Kidney glomerular epithelial cell (primary cell): ENCODE results near the gene CRPPA.
"Not testable (repeated sequence)": the region's sequence is repeated elsewhere in the genome, so short reads cannot be mapped to it uniquely, and the experiment has no call there.

ENCODE experiments used
- DNase-seq: peaks from one replicate; lab custom pipeline; 2025; lab: John Stamatoyannopoulos, UW

Gene CRPPA

DNA sequence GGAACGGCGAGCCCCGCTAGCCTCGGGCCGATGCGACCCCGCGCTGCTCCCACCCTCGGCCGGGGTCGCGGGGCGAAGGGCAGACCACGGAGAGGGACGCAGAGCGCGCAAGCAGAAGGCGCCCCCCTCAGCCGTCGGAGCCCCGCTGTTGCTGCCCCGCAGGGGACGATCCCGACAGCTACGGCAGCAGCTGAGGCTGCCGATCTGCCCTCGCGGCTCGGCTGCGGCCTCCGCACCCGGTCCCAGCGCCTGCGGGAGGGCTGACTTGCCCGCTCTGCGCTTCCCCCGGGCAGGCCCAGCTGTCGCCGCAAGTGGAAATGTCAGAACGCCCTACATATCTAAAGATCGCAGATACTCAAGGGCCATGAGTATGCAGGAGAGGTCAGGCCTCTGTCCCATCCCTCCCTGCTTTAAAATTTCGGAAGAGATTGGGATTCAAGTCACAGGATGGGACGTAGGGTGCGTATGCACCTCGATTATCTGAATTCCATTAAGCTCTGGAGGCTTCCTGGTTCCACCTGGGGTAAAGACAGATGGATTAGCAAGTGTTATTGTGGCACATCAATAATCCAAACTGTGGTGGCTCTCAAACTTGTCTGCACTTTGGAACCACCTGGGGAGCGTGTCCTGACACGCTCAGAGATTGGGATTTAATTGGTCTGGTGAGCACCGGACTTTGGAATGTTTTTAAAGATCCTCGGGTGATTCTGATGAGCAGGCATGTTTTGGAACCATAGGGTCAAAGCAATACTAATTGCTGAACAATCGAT, at the start of gene CRPPA:
CRPPA (minus strand) TSS at position 206 of the 770 bp plus-strand sequence. CDS start 216 bp downstream, outside the sequence.
- DNase-seq, result peak; percentile 28

GRCh38 chr7:16465469-16466361, 44.4 kb upstream of the CRPPA start, which contains the start of gene SOSTDC1:
Gene SOSTDC1, minus strand, starts transcription at chr7:16465738. Its CDS starts 70 bp downstream, at chr7:16465668.
- peak; percentile 61 for DNase-seq

DNA sequence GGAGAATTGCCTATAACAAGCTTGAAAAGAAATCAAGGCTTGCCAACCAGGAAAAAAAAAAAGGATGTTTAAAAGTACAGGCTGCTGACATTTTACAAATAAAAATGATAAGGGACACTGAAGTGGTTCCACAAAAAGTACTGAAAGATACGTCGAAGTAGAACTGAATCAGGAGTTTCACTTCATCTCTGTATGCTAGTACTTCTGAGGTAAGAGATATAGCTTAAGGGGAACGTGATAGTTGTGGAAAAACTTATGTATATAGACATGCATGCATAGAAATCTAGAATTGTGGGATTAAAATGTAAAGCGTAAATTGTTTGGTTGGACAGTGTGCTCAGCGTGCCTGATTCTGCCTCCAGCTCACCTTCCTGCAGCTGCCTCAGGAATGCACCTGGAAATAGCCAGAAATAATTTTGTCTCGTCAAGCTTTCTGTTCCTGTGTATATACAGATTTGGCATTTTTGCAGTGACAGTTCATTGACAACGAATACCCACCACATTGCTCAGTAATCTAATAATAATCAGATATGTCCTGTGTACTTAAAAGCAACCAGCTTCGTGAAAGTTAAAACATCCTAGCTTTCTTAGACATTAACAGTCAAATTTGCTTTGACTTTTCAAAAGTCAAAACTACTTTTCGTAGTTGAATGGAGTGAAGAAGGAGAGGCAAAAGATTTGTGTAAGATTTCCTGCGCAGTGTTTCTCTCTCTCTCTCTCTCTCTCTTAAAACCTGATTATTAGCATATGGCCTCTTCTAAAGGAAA, 42.8 kb upstream of the CRPPA start:
- no peak for DNase-seq

DNA sequence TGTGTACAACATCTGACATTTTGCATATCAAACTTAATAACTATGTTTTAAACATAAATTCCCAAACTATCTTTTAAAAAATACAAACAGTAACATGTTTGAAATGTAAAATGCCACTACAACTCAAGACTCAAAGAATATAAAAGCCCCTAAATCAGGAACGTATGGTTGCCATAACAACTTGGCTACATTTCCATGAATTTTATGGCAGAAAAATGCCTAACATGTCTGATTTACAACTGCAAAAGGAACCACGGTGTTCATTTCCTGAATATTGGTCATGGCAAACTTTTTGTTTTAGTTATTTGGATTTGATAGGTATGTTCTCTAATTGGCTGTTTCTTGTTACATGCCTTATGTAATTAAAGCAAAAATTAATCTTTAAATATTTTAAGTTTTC, 42.2 kb upstream of the CRPPA start:
- DNase-seq, result no peak

DNA sequence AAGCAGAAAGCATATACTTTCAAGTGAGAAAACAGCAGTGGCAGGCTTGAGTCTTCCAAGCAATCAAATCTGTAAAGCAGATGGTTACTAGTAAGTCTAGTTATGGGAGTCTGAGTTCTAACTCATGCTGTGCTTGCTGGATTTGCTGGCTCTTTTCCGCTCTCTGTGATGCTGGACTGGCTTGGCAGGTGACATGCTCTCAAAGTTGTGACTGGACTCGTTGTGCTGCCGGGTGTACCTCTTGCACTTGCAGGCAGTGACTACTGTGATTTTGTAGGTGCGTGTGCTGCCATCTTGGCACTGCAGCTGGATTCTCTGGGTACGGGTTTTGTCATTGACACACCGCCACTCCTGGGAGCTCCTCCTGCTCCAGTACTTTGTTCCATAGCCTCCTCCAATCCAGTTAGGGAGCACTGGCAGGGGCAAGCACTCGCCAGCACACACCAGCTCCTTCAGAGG, 41.1 kb upstream of the CRPPA start:
- DNase-seq, result no peak

DNA sequence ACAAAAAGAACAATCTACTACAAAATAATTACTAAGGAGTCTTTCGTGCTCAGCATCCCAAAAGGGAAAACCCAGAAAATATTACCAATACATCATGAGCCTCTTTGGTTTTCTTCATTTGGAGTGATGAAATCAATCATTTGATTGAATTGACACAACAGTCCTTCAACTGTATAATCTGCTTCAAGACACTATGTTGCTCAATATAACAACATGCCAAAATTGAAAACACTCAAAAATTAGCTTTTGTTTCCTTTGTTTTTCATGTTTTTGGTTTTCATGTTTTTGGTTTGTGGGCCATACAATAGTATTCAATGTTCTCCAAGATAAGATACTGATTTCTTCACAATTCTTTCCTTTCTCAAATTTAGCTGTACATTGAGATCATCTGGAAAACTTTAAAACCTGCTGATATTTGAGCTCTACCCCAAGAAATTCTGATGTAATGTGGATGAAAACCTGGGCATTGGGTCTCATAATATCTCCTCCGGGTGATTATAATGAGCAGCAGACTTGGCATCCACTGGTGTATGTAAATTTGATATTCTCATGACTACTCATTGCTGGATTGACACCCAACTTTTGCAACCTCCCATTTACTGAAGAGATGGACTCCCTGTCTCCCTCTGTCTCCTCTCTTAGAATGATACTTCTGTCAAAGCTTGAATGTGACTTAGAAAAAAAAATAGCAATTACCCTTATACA, 39.6 kb upstream of the CRPPA start:
- no peak for DNase-seq

DNA sequence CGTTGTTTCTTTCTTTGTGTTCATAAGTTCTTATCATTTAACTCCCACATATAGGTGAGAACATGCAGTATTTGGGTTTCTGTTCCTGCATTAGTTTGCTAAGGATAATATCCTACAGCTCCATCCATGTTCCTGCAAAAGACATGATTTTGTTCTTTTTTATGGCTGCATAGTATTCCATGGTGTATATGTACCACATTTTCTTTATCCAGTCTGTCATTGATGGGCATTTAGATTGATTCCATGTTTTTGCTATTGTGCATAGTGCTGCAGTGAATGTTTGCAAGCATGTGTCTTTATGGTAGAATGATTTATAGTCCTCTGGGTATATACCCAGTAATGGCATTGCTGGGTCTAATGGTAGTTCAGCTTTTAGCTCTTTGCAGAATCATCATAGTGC, 35.0 kb upstream of the CRPPA start:
- DNase-seq, result not testable (repeated sequence)

DNA sequence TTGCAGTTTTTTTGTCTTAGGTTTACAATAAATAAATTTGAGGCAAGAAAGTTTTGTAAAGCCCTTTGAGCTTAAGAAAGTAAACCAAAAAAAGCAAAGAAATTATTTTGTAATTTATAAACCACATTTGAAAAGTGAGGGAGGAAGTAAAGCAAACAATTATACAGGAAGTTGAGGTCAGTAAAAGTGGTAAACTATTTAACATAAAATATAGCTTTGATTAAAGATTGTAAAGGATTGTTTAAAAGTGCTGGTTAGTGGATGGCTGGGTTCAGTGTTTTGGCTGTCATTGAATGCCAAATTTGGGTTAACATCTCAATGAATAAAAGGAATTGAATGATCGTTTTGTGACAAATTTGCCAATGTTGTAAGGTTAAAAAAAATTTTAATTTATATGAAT, 34.3 kb upstream of the CRPPA start:
- DNase-seq, result no peak

DNA sequence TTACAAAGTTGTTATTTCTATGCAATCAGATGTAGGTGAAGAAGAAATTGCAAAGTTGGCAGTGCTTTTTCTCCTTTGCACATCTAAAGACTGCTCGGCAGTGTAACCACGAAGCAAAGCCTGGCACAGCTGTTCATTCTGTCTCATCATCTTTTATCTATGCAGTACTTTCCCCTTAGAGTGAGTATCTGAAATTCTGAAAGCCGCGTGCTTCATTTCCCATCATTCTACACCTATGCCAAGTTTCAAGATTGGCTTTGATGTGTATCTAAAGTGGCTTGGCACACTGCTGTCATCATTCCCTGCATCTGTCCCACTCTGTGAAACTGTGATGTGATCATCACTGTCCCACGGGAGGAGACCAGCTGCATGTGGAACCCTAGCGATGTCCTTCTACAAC, 29.0 kb upstream of the CRPPA start:
- no peak for DNase-seq

DNA sequence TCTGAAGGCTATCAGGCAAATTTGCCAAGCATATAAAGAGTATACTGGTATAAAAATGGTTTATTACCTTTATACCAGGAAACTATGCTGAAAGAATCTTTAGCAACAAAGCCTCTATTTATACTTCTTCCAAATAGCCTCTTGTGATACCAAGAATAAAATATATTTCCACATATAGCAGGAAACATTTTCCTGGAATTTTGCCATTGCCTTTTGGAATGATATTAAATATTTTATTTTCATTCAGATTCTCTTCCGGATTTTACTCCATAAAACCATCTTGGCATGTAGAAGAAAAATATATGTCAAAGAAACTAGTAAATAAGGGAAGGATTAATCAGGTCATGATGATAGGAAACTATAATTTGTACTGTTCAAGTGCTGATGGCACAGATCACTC, 26.5 kb upstream of the CRPPA start:
- no peak for DNase-seq

GRCh38 chr7:16446508-16446907, 25.2 kb upstream of the CRPPA start:
- DNase-seq, result no peak

GRCh38 chr7:16443871-16444270, 22.5 kb upstream of the CRPPA start:
- not testable (repeated sequence) for DNase-seq

GRCh38 chr7:16438988-16439387, 17.6 kb upstream of the CRPPA start:
- no peak for DNase-seq

- no peak for DNase-seq
These were observed 15.0 kb upstream of the CRPPA start for GRCh38 chr7:16436306-16436705.

- no peak for DNase-seq
These were observed 12.3 kb upstream of the CRPPA start for GRCh38 chr7:16433568-16434122.

DNA sequence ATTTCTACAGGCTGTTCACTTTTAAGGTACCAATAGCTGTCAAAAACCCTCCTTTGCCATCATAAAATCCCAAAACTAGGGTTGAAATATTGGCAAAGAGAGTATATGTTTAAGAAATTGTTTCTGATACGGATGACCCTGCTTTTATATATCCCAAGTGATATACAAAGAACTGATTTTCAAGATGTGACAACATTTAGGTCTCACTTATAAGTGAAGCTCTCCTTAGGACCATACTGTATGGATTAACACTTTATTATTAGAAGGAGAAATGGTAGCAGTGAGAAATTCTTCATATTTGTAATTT, 11.0 kb upstream of the CRPPA start:
- DNase-seq, result no peak

- DNase-seq, result peak; percentile 34
These were observed 10.5 kb upstream of the CRPPA start for GRCh38 chr7:16431646-16432424.

DNA sequence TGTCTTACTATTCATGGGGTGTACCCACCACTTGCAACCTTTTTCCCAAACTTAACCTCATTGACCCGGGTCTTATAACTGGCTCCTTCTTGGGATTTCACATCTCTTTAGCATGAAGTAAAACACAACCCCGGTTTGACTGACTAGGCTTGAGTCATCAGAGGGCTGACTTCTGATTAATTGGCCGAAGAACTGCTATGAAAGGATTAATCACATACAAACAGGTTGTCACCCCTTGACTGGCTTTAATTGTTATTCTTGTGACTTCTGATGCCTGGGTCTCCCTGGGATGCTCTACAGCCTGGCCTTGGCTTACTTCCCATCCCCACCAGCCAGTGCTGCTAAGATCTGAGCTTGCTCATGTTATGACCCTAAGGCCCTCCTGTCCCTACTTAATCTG, 8.8 kb upstream of the CRPPA start:
- peak; percentile 56 for DNase-seq

DNA sequence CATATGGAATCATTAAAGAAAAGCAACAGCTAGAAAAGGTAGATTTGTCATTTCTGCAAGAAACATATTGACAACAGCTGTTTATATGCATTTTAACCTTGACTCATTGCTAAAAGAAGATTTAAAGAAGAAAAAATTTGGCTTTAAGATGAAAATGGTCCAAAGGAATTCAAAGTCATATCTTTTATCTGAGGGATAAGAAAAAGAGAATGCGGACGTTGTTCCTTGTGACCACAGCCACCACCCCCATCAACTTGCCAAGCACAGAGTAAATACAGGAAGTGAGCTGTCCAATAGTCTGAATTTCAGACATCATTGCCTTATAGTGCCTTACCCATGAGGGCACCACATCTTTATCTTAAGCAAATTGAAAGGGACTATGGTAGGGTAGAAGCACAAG, 7.3 kb upstream of the CRPPA start:
- no peak for DNase-seq

DNA sequence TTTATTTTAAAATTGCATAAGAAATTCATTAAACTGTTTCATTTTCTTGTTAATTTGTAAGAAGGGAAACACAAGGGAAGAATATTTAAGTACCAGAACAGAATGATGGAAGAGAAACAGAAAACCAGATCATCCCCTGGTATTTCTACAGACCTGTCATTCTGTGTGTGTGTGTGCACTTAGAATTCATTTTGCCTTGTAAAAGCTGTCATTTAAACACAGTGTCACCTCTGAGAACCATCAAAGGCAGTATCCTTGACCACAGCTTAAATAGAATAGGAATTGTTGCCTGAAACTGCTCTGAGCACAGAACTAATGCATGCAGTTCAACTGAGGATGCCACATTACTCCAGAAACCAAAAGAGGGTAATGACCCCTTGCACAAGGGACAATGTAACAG, 6.8 kb upstream of the CRPPA start:
- no peak for DNase-seq

GRCh38 chr7:16423761-16424160, 2.4 kb upstream of the CRPPA start:
- DNase-seq, result no peak
